ENCODE measurements around the gene TMEM184A.

TMEM184A gene

DNA sequence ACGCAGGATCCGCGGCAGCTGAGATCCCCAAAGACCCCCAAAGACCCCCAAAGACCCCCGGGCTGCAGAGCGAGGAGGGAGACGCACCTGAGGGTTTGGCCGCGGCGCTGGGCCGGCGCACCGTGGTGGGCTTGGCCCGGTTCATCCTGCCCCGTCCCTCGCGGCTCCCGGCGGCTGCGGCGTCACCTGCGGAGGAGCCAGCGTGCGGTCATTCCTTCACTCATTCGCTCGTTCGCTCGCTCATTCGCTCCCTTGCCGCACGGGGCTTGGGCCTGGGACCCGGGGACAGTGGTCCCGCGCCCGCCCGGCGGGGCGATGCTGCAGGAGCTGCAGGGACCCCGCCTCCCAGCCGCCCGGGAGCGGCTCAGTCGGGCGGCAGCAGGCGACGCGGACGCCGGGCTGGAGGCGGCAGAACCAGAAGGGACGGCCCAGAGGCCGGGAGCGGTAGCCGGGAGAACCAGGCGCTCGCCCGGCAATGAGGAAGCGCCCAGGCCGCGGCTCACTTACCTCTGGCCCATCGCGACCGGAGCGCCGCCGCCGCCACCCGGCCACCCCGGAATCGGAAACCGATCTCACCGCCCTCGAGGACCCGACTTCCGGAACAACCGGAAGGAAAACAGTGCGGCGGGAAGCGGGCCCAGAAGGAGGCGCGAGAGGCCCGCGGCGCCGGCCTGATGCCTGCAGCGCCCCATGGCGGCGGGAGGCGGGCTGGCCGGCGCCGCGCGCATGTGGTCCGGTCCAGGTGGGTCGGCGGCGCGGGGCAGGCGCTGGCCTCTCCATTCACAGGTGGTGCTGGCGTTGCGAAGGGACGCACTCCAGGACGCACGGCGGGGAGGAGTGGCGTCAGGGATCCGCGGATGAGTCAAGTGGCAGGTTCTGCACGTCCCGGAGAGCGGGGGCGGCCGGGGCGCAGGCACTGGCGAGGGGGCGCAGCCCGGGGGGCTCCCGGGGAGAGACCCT lies 51.9 kb downstream of the TMEM184A start, which contains the start of gene INTS1:
Gene INTS1 (minus strand): TSS at position 574 of the 960 bp plus-strand sequence. CDS start 429 bp downstream, at position 145.
- peak within 1 kb of the TSS; percentile 92 to 95 for H3K4me3 ChIP-seq (replicated peaks in 1 of 2; ENCODE audit: low read depth in 2 of 2, low read length in 2 of 2)
- TF ChIP-seq, protein P1, sequence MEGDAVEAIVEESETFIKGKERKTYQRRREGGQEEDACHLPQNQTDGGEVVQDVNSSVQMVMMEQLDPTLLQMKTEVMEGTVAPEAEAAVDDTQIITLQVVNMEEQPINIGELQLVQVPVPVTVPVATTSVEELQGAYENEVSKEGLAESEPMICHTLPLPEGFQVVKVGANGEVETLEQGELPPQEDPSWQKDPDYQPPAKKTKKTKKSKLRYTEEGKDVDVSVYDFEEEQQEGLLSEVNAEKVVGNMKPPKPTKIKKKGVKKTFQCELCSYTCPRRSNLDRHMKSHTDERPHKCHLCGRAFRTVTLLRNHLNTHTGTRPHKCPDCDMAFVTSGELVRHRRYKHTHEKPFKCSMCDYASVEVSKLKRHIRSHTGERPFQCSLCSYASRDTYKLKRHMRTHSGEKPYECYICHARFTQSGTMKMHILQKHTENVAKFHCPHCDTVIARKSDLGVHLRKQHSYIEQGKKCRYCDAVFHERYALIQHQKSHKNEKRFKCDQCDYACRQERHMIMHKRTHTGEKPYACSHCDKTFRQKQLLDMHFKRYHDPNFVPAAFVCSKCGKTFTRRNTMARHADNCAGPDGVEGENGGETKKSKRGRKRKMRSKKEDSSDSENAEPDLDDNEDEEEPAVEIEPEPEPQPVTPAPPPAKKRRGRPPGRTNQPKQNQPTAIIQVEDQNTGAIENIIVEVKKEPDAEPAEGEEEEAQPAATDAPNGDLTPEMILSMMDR (IDR thresholded peaks at IDR 0.05; ENCODE audit: low read depth, low read length): peak; percentile 43
- DNase-seq (ENCODE audit: low read depth in 2 of 2): peak; percentile 89 to 91

DNA sequence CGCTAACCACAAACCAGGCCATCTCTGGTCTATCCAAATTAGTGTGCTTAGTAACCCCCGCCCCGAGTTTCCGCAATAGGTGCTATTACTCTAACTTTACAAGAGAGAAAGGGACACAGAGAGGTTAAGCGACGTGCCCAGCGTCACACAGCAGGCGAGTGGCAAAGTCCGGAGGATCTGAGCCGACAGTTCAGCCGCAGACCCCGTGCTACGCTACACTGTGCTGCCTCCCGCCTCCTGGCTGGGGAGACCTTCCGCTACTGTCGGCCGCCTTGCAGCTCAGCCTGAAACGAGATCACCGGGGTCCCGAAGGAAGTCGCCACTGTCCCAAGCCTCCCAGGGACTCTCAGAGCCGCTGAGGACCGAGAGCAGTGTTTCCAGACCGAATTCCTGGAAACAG lies 52.6 kb downstream of the TMEM184A start:
- DNase-seq (ENCODE audit: low read depth in 2 of 2): no peak
- TF ChIP-seq, protein P1 (IDR thresholded peaks at IDR 0.05; ENCODE audit: low read depth, low read length): no peak
- peak overlapping the region; percentile 92 to 95 for H3K4me3 ChIP-seq (replicated peaks in 1 of 2; ENCODE audit: low read depth in 2 of 2, low read length in 2 of 2)

GRCh38 chr7:1502845-1503244 lies 53.2 kb downstream of the TMEM184A start:
- TF ChIP-seq, protein P1 (IDR thresholded peaks at IDR 0.05; ENCODE audit: low read depth, low read length): no peak
- peak overlapping the region; percentile 92 to 95 for H3K4me3 ChIP-seq (replicated peaks in 1 of 2; ENCODE audit: low read depth in 2 of 2, low read length in 2 of 2)
- DNase-seq (ENCODE audit: low read depth in 2 of 2): no peak

GRCh38 chr7:1501487-1502270 lies 54.3 kb downstream of the TMEM184A start:
- DNase-seq (ENCODE audit: low read depth in 2 of 2): no peak
- TF ChIP-seq, protein P1 (IDR thresholded peaks at IDR 0.05; ENCODE audit: low read depth, low read length): no peak
- no peak overlapping the region for H3K4me3 ChIP-seq (replicated peaks in 1 of 2; ENCODE audit: low read depth in 2 of 2, low read length in 2 of 2)

DNA sequence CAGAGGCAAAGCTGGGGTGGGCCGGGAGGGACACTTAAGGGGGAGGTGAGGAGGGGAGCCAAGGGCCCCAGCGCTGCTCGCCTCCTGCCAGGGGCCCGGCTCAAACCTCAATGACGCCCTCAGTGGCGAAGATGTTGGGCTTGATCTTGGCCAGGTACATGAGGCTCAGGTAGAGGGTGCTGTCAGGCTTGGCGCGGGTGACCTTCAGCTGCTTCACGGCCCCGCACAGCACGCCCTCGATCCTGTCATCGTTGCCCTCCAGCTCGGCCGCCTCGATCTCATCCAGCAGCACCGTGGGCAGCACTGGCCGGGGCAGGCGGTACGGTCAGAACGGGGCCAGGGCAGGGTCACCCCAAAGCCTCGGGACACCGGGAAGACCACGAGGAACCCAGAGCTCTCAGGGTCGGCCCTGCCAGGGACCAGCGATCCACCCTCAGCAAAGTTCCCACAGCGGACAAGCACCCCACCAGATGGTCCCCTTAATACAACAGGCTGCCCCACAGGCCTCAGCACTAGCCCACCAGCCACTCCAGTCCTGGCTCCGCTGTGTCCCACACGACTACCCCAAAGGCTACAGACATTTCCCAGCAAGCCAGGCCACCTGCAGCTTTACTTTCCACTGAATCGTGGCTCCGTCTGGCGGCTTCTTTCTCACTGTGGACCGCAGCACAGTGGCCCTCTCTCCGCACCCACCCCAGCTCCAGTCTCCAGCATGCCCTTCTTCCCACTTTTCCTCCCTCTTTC lies 55.8 kb downstream of the TMEM184A start:
- H3K4me3 ChIP-seq (replicated peaks in 1 of 2; ENCODE audit: low read depth in 2 of 2, low read length in 2 of 2): no peak overlapping the region
- DNase-seq (ENCODE audit: low read depth in 2 of 2): no peak
- TF ChIP-seq, protein P1 (IDR thresholded peaks at IDR 0.05; ENCODE audit: low read depth, low read length): no peak

DNA sequence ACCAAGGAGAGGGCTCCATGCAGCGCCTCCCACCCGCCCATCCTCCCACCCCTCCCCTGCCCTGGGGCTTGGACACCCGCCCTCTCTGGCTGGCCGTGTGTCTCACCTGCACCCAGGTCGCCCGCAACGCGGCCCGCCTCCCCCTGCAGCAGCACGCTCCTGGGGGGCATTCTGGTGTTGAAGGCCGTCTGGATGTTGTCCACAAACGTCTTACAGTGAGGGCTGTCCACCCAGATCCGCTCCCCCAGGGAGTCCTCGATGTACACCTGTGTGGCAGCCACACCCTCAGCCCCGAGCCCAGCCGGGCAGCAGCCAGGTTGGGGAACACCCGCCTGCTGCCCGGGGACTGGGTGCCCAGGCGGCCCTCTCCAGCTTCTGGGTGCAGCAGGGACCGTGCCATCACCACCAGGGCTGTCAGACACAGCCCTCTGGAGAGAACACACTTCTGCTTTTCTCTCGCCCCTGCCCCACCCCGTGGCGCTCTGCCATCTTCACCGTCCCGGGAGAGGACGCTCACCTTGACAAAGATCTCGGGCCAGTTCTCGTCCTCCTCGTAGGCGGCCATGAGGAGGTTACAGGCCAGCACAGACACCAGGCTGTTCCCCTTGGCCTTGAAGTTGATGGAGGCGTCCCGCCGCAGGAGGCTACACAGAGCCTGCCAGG lies 56.5 kb downstream of the TMEM184A start:
- H3K4me3 ChIP-seq (replicated peaks in 1 of 2; ENCODE audit: low read depth in 2 of 2, low read length in 2 of 2): no peak overlapping the region
- no peak for DNase-seq (ENCODE audit: low read depth in 2 of 2)
- TF ChIP-seq, protein P1 (IDR thresholded peaks at IDR 0.05; ENCODE audit: low read depth, low read length): no peak

Measured in cardiac fibroblast (primary cell).